HG03064 (cell line): ENCODE measurements around the gene NHLRC2.

Experiments
- ATAC-seq: cut with Tn5 transposase; IDR thresholded peaks from one replicate; pipeline ENCODE4 v1.9.1; 2021; ENCODE audit warnings: low read depth; ENCODE audit not compliant: unreplicated experiment

The NHLRC2 gene

GRCh38 chr10:113858541-113858940, 4.1 kb downstream of the NHLRC2 start:
- ATAC-seq, result no peak

- ATAC-seq, result peak; percentile 38
Observed at GRCh38 chr10:113859261-113859660, 4.8 kb downstream of the NHLRC2 start.

- no peak for ATAC-seq
Observed at GRCh38 chr10:113865901-113866300, 11.4 kb downstream of the NHLRC2 start.

DNA sequence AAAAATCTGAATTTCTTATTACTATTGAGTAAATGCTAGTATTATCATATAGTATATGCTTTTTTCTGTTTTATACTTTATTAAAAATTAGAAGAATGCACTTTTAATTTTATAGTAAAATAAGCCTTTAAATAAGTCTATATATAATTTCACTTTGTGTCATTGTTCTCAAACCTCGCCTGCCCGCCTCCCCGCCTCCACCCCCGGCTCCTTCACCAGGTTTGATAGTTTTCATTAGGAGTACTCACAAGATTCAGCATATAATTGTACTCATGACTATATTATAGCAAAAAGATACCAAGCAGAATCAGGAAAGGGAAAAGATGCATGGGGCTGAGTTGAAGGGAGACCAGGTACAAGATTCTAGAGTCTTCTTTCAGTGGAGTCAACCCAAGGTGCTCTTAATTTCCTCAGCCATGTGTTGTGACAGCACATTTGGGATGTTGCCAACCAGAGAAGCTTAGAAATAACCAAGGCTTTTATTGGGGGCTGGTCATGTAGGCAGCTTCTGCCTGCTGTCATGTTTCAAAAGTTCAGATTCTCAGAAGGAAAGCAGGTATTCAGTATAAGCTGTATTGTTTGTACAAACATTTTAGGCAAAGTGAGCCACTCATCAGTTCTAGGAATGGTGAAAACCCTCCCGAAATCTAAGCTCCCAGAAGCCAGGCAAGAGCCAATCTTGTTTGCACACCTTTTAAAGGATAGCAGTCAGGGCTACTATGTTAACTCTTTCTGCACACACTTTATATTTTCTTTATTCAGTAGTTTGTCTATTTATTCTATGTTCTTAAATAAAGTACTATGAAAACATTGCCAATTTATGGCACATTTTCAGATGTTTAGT, 12.3 kb downstream of the NHLRC2 start:
- no peak for ATAC-seq

- ATAC-seq, result no peak
Observed at GRCh38 chr10:113867904-113868303, 13.4 kb downstream of the NHLRC2 start.

- no peak for ATAC-seq
Observed at GRCh38 chr10:113869789-113870188, 15.3 kb downstream of the NHLRC2 start.

DNA sequence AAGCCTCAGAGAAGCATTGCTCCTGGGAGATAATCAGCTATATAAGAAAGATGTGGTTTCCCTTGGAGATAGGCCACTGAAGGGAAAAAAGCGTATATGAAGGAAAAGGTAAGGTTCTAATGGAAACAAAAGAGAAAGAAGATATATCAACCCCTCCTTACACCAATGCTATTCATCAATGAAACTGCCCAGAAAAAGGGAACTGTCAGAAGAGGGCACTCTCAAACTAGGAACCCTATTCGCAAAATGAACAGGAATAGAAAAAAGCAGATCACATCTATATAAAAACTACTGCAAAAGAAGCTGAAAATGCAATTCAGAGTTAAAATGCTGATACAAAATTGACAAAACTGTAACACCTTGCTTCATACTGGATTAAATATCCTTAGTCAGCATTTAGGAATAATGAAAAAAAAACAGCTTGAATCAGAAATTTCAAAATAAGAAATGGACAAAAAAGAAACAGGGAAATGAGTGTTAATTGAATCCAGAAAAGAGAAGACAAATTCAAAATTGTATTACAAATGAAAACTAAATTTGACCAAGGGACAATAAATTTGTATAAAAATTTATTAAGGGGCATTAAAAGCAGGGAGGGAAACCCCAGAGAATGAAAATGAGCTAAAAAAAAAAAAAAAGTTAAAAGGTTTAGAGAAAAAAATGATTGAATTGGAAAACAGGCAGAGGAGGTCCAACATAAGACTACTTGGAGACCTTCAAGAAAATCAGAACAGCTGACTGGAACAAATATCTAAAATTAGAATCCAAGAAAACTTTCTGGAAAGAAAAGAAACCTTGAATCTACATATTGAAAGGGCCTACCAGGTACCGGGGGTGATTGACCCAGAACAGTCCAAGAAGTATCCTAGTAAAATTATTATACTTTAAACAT, 17.9 kb downstream of the NHLRC2 start:
- no peak for ATAC-seq

GRCh38 chr10:113875212-113875611, 20.8 kb downstream of the NHLRC2 start:
- no peak for ATAC-seq

DNA sequence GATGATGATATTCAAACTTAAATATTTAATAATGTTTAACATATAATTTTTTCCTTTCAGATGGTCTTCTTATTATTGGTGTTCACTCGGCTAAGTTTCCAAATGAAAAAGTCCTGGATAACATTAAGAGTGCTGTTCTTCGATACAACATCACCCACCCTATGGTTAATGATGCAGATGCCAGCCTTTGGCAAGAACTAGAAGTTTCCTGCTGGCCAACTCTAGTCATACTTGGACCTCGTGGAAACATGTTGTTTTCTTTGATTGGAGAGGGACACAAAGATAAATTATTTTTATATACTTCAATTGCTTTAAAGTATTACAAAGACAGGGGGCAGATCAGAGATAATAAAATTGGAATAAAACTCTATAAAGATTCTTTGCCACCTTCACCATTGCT, 22.0 kb downstream of the NHLRC2 start:
- ATAC-seq, result no peak

DNA sequence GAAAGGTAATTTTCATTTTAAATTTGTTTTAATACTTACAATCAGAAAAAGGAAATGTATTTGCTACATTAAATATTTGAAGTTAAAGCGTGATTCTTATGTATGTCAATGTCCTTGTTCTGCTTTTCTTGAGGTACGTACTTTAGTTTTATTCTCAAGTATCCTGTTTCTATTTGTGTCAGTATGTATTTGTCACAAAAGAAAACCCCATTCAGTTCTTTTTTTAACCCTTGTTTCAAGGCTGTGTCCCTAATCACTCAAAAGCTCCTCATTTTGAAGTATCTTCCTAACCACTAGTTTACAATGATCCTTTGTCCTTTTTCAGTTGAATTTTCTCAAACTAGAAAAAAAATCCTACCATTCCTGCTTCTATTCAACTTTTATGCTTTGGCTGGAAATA, 25.2 kb downstream of the NHLRC2 start:
- peak; percentile 73 for ATAC-seq

DNA sequence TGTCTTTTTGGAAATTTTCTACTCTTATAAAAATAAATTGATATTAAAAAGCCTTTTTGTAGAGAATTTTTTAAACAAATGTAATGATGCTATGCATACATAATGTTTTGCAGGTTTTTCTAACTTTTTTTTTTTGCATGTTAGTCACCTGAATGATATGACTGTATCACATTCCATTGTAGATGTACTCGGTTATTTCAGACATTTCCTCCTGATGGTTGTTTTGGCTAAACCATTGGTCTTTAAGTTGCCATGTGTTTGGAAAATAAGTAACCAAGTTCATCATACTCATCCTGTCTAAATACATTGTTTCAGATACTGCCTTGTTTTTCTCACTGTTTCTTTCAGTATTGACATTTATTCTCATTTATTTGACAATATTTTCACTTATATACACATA, 25.8 kb downstream of the NHLRC2 start:
- ATAC-seq, result peak; percentile 25

DNA sequence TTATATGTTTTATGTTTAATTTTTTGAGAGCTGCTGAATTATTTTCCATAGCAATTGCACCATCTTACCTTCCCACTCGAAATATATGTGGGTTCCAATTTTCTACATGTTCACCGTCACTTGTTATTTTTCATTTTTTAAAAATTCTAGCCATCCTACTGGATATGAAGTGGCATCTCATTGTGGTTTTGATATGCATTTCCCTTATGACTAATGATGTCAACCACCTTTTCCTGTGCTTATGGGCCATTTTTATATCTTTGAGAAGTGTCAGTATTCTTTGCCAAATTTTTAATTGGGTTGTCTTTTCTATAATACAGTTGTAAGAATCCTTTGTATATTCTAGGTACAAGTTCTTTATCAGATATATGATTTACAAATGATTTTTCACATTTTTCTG, 27.8 kb downstream of the NHLRC2 start:
- ATAC-seq, result no peak

DNA sequence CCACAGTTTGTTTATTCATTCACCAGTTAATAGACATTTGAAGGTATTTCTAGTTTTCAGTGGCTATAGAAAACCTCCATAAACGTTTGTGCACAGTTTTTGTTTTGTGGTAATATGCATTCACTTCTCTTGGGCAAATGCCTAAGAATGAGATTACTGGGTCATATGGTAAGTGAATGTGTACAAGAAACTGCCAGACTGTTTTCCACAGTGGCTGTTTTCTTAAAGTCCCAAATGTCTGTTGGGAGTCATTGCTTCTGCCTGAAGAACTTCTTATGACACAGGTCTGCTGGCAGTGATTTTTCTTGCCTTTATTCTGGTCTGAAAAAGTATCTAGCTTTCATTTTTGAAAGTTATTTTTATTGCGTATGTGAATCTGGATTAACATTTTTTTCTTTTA, 35.5 kb downstream of the NHLRC2 start:
- no peak for ATAC-seq

- ATAC-seq, result no peak
Observed at GRCh38 chr10:113890769-113891168, 36.3 kb downstream of the NHLRC2 start.

DNA sequence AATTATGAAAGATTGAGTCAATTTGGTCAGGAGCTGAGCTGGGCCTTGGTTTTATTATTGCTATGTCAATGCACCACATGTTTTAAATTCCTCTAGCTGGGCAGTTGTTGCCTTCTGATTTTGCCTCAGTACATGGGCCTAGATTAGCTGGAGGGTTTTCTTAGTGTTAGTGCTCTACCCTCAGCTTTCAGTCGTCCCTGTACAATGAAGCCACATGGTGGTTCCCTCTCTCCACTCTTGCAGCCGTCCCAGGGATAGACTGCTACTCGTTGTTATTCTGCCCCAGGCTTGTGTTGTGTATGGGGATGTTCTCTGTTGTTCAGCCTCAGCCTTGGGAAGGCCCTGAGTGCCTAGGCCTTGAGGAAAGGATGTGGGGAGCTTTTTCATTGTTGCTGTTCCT, 37.0 kb downstream of the NHLRC2 start:
- no peak for ATAC-seq

DNA sequence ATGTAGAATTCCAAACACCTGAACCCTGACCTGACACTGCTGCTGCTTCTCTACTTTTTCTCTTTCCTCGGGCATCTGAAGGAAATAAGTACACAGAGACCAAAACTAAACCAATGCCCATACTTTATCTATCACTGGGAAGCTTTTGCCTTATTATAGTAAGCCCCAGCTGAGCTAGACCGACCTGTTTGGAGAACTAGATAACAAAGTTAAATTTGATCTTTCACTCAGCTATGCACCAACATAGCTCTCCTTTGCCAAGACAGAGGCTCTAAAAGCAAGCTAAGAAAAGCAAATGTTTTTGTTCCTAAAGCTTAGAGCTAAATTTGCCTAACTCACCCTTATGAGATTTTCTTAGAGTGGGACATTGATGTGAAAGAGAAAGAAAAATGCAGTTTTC, 39.1 kb downstream of the NHLRC2 start:
- ATAC-seq, result no peak

DNA sequence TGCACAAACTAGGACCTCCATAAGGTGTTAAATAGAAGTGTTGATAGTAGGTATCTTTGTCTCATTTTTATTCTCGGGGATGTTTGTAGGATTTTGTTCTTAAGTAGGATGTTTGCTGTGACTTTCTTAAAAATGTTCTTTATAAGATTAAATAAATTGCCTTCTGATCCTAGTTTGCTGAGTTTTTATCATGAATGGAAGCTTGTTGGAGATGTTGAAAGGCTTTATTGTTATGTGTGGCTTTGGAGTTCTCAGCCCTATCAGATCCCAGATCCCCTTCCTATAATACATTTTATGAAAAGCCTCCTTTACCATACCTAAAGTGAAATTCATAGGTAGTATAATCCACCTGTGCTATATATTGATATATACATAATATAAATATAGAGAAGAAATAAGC, 40.1 kb downstream of the NHLRC2 start:
- no peak for ATAC-seq

- ATAC-seq, result no peak
Observed at GRCh38 chr10:113895018-113895417, 40.6 kb downstream of the NHLRC2 start.

GRCh38 chr10:113897693-113898618, 43.5 kb downstream of the NHLRC2 start:
- no peak for ATAC-seq

GRCh38 chr10:113899952-113900598, 45.6 kb downstream of the NHLRC2 start:
- no peak for ATAC-seq
